SJSA1 (cell line): ENCODE results near the gene MTF2. TPM values are rescaled to one million over a fixed set of nuclear protein-coding genes. Genes with fewer than 3 reads are reported as not detected.

Source experiments
- DNase-seq, 2 experiments: peaks; one replicate each; pipeline ENCODE4 v3.0.0-alpha.2; 2015 to 2020; ENCODE audit warnings: low spot score in 2 of 2, low read depth in 1 of 2
- H3K27ac ChIP-seq: fragments of 250-450 bp; sonication (Bioruptor Pico); 2 replicates; pipeline ENCODE4 v1.5.1; 2020; ENCODE audit warnings: mild to moderate bottlenecking, moderate library complexity
- H3K27me3 ChIP-seq: fragments of 250-450 bp; sonication (Bioruptor Pico); replicated peaks from 2 replicates; pipeline ENCODE4 v1.5.1; 2020; ENCODE audit warnings: mild to moderate bottlenecking, moderate library complexity
- H3K36me3 ChIP-seq: fragments of 250-450 bp; sonication (Bioruptor Pico); 2 replicates; pipeline ENCODE4 v1.5.1; 2020; ENCODE audit warnings: mild to moderate bottlenecking
- H3K4me1 ChIP-seq: fragments of 250-450 bp; sonication (Bioruptor Pico); replicated peaks from 2 replicates; pipeline ENCODE4 v1.6.1; 2021; ENCODE audit warnings: mild to moderate bottlenecking
- H3K4me3 ChIP-seq: fragments of 250-450 bp; sonication (Bioruptor Pico); 2 replicates; pipeline ENCODE4 v1.5.1; 2020; ENCODE audit warnings: mild to moderate bottlenecking
- H3K9me3 ChIP-seq: fragments of 250-450 bp; sonication (Bioruptor Pico); replicated peaks from 2 replicates; pipeline ENCODE4 v1.5.1; 2020; ENCODE audit warnings: mild to moderate bottlenecking
- total RNA-seq: library from RNA; depleted of rRNA; stranded (reverse); fragments of >200 nt; shearing (Covaris generic); gene quantifications from 2 replicates; pipeline ENCODE4 v1.2.3, GENCODE V29; 2014

MTF2 gene
- total RNA-seq, 1 experiment from 2014 or later, result 45.8 TPM

DNA sequence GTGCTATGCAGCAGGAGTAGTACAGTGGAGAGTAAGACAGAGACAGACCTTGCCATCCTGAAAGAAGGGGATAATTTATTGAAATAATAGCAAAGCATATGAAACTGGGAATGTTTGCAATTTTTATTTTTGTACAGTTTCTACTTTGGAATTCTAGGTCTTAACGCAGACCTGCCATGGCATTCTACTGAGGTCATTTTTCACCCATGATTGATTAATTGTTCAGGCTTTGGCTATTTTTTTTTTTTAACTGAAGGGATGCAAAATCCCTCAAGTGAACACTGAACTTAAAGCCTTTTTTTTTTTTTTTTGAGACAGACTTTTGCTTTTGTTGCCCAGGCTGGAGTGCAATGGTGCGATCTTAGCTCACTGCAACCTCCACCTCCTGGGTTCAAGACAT is 27.1 kb downstream of the MTF2 start:
- DNase-seq, result no peak
- H3K4me3 ChIP-seq, result no peak overlapping the region
- H3K36me3 ChIP-seq, result peaks cover 41% of the 10 kb centered on the region
- no peaks in the 10 kb centered on the region for H3K27me3 ChIP-seq
- H3K4me1 ChIP-seq, result no peaks in the 10 kb centered on the region
- peaks cover 5% of the 10 kb centered on the region for H3K9me3 ChIP-seq
- no peak overlapping the region for H3K27ac ChIP-seq

DNA sequence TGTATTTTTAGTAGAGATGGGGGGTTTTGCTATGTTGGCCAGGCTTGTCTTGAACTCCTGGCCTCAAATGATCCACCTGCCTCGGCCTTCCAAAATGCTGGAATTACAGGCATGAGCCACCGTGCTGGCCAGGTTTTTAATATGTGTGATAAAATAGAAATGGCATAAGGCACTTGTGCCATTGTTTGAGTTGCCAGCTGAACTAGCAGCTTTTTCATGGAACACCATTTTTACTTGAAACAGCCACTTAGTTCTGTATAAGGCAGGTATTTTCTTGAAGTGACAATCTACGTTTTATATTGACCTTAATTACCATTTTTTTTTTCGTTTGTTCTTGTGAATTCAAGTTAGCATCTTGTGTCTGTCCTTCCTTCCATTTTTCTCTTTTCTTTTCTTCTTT is 28.3 kb downstream of the MTF2 start:
- no peaks in the 10 kb centered on the region for H3K27me3 ChIP-seq
- no peak for DNase-seq
- H3K27ac ChIP-seq, result no peak overlapping the region
- no peak overlapping the region for H3K4me3 ChIP-seq
- peaks cover 37% of the 10 kb centered on the region for H3K36me3 ChIP-seq
- no peaks in the 10 kb centered on the region for H3K4me1 ChIP-seq
- peaks cover 5% of the 10 kb centered on the region for H3K9me3 ChIP-seq

DNA sequence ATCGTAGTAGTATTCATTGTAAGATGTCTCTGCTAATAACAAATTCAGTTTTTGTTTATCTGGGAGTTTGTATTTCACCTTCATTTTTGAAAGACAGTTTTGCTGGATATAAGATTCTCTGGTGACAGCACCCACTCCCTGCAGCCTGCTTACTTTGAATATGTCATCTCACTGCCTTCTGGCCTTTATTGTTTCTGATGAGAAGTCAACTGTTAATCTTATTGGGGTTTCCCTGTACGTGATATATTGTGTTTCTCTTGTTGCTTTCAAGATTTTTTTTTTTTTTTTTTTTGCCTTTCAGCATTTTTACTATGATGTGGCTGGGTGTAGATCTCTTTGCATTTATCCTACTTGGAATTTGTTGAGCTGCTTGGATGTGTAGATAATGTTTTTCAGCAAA is 29.3 kb downstream of the MTF2 start:
- H3K36me3 ChIP-seq, result peaks cover 39% of the 10 kb centered on the region
- no peak for DNase-seq
- no peak overlapping the region for H3K4me3 ChIP-seq
- H3K27ac ChIP-seq, result no peak overlapping the region
- no peaks in the 10 kb centered on the region for H3K4me1 ChIP-seq
- H3K27me3 ChIP-seq, result no peaks in the 10 kb centered on the region
- H3K9me3 ChIP-seq, result peaks cover 5% of the 10 kb centered on the region

DNA sequence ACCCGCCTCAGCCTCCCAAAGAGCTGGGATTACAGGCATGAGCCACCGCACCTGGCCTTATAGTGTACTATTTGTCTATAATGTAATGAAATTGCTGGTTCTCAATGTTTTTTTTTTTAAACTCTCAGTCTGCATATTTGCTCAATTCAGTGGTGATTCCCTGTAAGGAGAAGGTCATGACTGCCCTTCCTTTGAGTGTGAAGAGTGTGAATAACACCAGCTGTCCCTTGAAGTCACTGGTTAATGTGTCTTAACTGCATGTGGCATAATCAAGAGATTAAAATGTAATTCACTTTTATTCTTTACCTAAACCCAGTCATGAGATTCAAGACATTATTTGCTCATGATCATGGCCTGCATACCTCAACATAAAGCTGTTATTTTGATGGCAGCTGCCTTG is 30.5 kb downstream of the MTF2 start:
- Histone ChIP-seq H3K4me1 (no peaks in the 10 kb centered on the region), H3K36me3 (peaks cover 41% of the 10 kb centered on the region), H3K9me3 (peaks cover 5% of the 10 kb centered on the region), H3K27me3 (no peaks in the 10 kb centered on the region), H3K27ac (no peak overlapping the region), H3K4me3 (no peak overlapping the region)
- no peak for DNase-seq

DNA sequence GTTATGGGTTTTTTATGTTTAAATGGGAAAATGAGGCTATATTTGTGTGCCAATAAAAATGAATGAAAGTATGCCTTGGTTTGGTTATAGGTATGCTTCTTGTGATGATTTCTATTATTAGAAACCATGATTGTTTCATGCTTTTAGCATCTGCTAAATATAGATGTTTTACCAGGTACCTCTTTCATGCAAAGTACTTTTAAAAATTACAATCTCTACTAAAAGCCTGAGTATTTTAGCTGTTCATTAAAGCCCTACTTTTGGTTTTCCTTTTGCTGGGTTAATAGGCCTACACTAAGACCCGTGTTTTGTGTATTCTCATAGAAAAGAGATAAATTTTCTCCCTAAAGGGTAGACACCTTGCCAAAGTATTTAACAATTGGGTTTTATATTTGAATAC is 32.0 kb downstream of the MTF2 start:
- Histone ChIP-seq H3K4me1 (no peaks in the 10 kb centered on the region), H3K36me3 (peaks cover 48% of the 10 kb centered on the region), H3K27ac (no peak overlapping the region), H3K4me3 (no peak overlapping the region), H3K9me3 (peaks cover 5% of the 10 kb centered on the region), H3K27me3 (no peaks in the 10 kb centered on the region)
- no peak for DNase-seq

DNA sequence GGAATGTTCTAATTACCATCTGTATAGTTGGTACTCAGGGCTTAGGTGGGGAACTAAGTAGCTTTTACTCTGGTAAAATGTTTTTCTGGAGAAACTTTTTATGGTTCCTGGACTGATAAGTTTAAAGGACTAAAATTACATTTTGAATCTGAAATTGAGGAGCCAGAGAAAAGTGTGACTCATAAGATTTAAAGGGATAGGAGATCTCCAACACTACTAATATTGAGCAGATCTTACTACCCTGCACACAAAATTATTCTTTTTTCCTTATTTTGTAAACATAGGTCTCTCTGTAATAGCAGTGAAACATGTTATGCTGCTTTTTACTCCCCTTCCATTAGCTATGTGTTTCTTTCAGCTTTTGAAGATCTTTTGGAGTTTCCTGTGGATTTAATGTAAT is 32.5 kb downstream of the MTF2 start:
- no peak for DNase-seq
- Histone ChIP-seq H3K27me3 (no peaks in the 10 kb centered on the region), H3K27ac (no peak overlapping the region), H3K4me1 (no peaks in the 10 kb centered on the region), H3K9me3 (peaks cover 5% of the 10 kb centered on the region), H3K36me3 (peaks cover 51% of the 10 kb centered on the region), H3K4me3 (no peak overlapping the region)

DNA sequence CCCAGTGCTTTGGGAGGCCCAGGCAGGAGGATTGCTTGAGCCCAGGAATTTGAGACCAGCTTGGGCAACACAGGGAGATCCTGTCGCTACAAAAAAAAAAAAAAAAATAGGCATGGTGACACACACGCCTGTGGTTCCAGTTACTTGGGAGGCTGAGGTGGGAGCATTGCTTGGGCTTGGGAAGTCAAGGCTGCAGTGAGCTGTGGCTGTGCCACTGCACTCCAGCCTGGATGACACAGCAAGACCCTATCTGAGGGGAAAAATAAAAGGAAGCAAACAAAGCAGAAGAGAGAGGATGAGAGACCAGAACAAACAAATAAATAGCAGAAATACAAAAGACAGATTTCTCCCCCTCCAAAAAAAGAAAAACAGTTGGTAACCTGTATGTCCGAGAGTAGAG is 34.0 kb downstream of the MTF2 start:
- H3K4me1 ChIP-seq, result no peaks in the 10 kb centered on the region
- H3K27me3 ChIP-seq, result no peaks in the 10 kb centered on the region
- H3K27ac ChIP-seq, result no peak overlapping the region
- no peak overlapping the region for H3K4me3 ChIP-seq
- no peak for DNase-seq
- H3K36me3 ChIP-seq, result peaks cover 51% of the 10 kb centered on the region
- no peaks in the 10 kb centered on the region; the same call in 1 of the 2 replicates for H3K9me3 ChIP-seq

DNA sequence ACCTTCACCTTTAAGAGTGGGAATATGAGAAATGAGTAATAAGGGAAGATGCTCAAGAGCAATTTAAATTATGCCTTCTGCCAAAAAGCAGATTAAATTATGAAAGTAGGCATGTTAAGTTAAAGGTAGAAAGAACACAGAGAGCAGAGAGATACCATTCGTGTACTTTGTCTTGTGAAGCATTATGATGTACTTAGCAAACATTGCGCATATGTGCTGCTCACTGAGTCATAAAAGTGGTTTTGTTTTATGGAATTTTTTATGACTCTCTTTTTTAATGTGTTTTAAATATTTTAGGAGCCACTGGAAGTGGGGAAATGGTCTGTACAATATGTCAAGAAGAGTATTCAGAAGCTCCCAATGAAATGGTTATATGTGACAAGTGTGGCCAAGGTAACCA is 35.3 kb downstream of the MTF2 start:
- H3K4me3 ChIP-seq, result no peak overlapping the region
- H3K4me1 ChIP-seq, result no peaks in the 10 kb centered on the region
- H3K27ac ChIP-seq, result no peak overlapping the region
- no peak for DNase-seq
- H3K9me3 ChIP-seq, result no peaks in the 10 kb centered on the region
- H3K27me3 ChIP-seq, result no peaks in the 10 kb centered on the region
- H3K36me3 ChIP-seq, result peaks cover 59% of the 10 kb centered on the region

DNA sequence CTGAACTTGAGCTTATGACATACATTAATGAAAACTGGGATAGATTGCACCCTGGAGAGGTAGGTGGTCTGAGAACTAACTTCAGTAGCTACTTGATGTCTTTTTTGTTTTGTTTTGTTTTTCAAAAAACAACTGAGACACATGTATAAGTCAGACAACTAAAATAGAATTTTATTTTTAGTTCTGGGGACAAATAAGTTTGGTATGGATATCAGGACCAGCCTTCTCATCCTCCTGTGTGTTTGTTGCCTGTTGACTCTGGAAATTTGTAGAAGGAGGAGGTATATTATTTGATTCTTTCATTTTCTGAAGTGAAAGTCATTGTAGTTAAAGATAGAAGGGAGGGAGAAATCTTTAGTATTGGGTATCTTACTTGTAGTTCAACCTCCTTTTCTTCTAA is 41.5 kb downstream of the MTF2 start:
- no peaks in the 10 kb centered on the region for H3K27me3 ChIP-seq
- H3K9me3 ChIP-seq, result no peaks in the 10 kb centered on the region
- no peak overlapping the region for H3K4me3 ChIP-seq
- DNase-seq, result no peak
- H3K4me1 ChIP-seq, result no peaks in the 10 kb centered on the region
- no peak overlapping the region for H3K27ac ChIP-seq
- peaks cover 64% of the 10 kb centered on the region for H3K36me3 ChIP-seq

DNA sequence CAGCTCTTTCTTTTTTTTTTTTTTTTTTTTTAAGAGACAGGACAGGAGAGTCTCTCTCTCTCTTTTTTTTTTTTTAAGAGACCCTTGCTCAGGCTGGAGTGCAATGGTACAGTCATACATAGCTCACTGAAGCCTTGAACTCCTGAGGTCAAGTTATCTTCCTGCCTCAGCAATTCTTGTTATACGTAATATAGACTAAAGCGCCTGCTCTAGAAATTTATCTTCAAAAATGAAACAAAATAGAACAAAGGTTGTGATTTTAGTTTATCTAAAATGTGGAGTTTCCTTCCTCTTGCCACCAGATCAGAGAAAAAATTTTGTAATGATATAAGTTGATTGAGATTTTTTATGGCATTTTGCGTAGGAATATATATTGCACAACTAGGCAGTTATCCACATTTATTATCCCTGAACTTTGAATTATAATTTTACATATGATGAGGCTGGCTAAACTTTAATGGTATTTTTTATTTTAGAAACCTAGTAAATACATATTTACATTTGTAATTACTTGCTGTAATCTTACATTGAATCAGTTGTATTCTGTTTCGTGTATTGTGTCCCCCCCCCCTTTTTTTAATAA is 44.2 kb downstream of the MTF2 start:
- Histone ChIP-seq H3K4me1 (no peaks in the 10 kb centered on the region), H3K27ac (no peak overlapping the region), H3K9me3 (no peaks in the 10 kb centered on the region), H3K4me3 (no peak overlapping the region), H3K27me3 (no peaks in the 10 kb centered on the region), H3K36me3 (peaks cover 57% of the 10 kb centered on the region)
- no peak for DNase-seq

DNA sequence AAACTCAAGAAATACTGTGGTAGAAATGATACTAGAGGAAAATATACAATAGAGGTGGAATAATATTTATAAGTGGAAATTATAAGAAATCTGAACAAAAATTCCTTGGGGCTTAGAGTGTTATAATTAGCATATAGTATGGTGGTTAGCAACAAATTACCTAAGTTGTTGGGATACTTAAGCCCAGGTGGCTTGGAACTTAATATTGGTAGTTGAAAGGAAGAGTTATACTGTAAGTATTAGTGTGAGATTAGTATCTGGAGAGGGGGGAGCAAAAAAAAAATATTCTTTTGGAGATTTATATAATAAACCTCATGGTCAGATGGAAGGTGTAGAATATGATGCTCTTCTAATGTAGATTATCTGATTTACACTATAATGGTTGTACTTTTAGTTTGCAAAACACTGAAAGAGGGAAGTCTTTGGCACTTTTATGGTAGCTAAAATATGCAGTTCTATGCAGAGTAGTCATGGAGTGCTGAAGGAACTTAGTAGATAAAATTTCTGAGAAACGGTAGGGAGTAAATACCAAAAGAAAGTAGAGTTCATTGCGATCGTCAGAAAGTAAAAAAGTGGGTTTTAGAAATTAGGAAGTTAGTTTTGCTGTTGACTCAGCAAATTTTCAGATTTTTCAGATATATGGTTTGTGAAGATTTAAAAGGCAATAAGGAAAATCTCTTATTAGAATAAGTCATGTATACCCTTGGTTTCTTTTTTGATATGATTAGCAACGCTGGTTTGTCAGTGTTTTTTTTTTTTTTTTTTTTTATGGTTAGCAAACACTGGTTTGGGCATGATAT is 45.7 kb downstream of the MTF2 start:
- Histone ChIP-seq H3K36me3 (peaks cover 54% of the 10 kb centered on the region), H3K4me1 (no peaks in the 10 kb centered on the region), H3K4me3 (no peak overlapping the region), H3K9me3 (no peaks in the 10 kb centered on the region), H3K27me3 (no peaks in the 10 kb centered on the region), H3K27ac (no peak overlapping the region)
- no peak for DNase-seq

DNA sequence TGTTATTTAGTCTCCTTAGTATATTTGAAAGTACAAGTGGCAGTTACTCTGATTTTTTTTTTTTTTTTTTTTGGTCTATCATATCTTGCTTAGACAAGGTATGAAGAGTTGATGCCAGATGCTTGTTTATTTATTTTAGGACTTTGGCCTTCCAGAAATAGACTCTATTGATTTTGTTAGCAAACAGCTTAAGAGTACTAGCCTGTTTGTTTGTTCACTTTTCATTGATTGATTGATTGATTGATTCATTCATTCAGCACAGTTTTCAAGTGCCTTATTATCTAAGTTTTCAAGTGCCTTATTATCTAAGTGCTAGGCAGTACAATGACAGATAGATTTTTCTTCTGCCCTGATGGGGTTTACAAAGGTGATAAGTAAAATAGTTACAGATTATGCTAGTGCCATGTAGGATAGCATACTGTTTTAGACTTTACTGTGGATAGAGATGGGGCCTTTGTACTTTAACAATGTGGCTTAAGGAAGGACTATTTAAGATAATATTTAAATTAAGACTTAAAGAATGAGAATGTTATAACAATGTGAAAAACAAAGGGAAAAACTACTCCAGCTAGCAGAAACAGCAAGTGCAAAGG is 50.5 kb downstream of the MTF2 start:
- Histone ChIP-seq H3K4me1 (no peaks in the 10 kb centered on the region), H3K36me3 (peaks cover 69% of the 10 kb centered on the region), H3K27ac (no peak overlapping the region), H3K9me3 (no peaks in the 10 kb centered on the region), H3K27me3 (no peaks in the 10 kb centered on the region), H3K4me3 (no peak overlapping the region)
- no peak for DNase-seq

DNA sequence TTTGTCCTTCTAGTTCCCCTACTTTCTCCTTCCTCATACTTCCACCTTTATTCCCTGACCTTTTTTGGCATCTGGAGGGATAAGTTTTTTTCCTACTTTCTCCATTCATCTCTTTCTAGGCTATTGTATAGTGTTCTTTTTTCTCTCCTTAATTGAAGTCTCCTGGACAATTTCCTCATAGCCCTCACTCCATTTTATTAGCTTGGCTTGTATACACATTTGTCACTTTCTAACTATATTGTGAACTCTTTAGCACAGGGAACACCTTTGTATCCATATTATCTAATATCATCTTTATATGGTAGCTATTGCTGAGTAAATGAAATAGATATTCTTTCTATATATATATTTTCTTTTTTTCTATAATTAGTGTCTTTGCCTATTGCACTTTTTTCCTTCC is 53.6 kb downstream of the MTF2 start:
- Histone ChIP-seq H3K4me1 (no peaks in the 10 kb centered on the region), H3K27ac (no peak overlapping the region), H3K4me3 (no peak overlapping the region), H3K36me3 (peaks cover 78% of the 10 kb centered on the region), H3K27me3 (no peaks in the 10 kb centered on the region), H3K9me3 (no peaks in the 10 kb centered on the region)
- no peak for DNase-seq

DNA sequence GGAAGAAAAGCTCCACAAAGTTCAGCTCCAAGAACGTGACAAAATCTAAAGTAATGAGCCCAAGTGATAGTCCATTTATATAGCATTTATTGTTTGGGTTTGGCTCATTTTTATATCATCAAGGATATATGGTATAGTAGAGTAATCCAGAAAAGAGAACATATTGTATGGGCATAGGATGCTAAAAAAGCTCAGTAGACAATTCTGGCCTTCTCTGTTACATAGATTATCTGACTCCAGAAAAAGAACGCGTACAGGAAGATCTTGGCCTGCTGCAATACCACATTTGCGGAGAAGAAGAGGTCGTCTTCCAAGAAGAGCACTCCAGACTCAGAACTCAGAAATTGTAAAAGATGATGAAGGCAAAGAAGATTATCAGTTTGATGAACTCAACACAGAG is 57.4 kb downstream of the MTF2 start:
- Histone ChIP-seq H3K27me3 (no peaks in the 10 kb centered on the region), H3K27ac (no peak overlapping the region), H3K36me3 (peaks cover 73% of the 10 kb centered on the region), H3K4me3 (no peak overlapping the region), H3K4me1 (no peaks in the 10 kb centered on the region), H3K9me3 (no peaks in the 10 kb centered on the region)
- no peak for DNase-seq
